ENCODE results near the gene IRAK1.

IRAK1 gene

GRCh38 chrX:154040863-154041262, 21.2 kb upstream of the IRAK1 start:
- no peak for DNase-seq (ENCODE audit: low read depth in 2 of 2)

- no peak for DNase-seq (ENCODE audit: low read depth in 2 of 2)
Measured at GRCh38 chrX:154040307-154040756, 20.6 kb upstream of the IRAK1 start.

GRCh38 chrX:154039577-154039976, 19.9 kb upstream of the IRAK1 start:
- DNase-seq (ENCODE audit: low read depth in 2 of 2), result no peak

- no peak for DNase-seq (ENCODE audit: low read depth in 2 of 2)
Measured at GRCh38 chrX:154038656-154039055, 19.0 kb upstream of the IRAK1 start.

- no peak for DNase-seq (ENCODE audit: low read depth in 2 of 2)
Measured at GRCh38 chrX:154037754-154038153, 18.1 kb upstream of the IRAK1 start.

GRCh38 chrX:154036513-154036912, 16.8 kb upstream of the IRAK1 start:
- no peak for DNase-seq (ENCODE audit: low read depth in 2 of 2)

- DNase-seq (ENCODE audit: low read depth in 2 of 2), result no peak
Measured at GRCh38 chrX:154033848-154034247, 14.1 kb upstream of the IRAK1 start.

- no peak for DNase-seq (ENCODE audit: low read depth in 2 of 2)
Measured at GRCh38 chrX:154032653-154033052, 13.0 kb upstream of the IRAK1 start.

- no peak for DNase-seq (ENCODE audit: low read depth in 2 of 2)
Measured at GRCh38 chrX:154032160-154032559, 12.5 kb upstream of the IRAK1 start.

- no peak for DNase-seq (ENCODE audit: low read depth in 2 of 2)
Measured at GRCh38 chrX:154030715-154031305, 11.1 kb upstream of the IRAK1 start.

- no peak for DNase-seq (ENCODE audit: low read depth in 2 of 2)
Measured at GRCh38 chrX:154030266-154030665, 10.6 kb upstream of the IRAK1 start.

GRCh38 chrX:154029439-154029838, 9.7 kb upstream of the IRAK1 start:
- no peak for DNase-seq (ENCODE audit: low read depth in 2 of 2)

GRCh38 chrX:154028502-154029184, 8.9 kb upstream of the IRAK1 start:
- no peak for DNase-seq (ENCODE audit: low read depth in 2 of 2)

- no peak for DNase-seq (ENCODE audit: low read depth in 2 of 2)
Measured at GRCh38 chrX:154027986-154028385, 8.3 kb upstream of the IRAK1 start.

- no peak for DNase-seq (ENCODE audit: low read depth in 2 of 2)
Measured at GRCh38 chrX:154027022-154027402, 7.3 kb upstream of the IRAK1 start.

GRCh38 chrX:154026136-154027021, 6.7 kb upstream of the IRAK1 start:
- DNase-seq (ENCODE audit: low read depth in 2 of 2), result no peak

GRCh38 chrX:154025230-154025629, 5.5 kb upstream of the IRAK1 start:
- DNase-seq (ENCODE audit: low read depth in 2 of 2), result no peak

- no peak for DNase-seq (ENCODE audit: low read depth in 2 of 2)
Measured at GRCh38 chrX:154024271-154024670, 4.6 kb upstream of the IRAK1 start.

- no peak for DNase-seq (ENCODE audit: low read depth in 2 of 2)
Measured at GRCh38 chrX:154023276-154024000, 3.7 kb upstream of the IRAK1 start.

- DNase-seq (ENCODE audit: low read depth in 2 of 2), result no peak
Measured at GRCh38 chrX:154022108-154022507, 2.4 kb upstream of the IRAK1 start.

GRCh38 chrX:154021131-154021611, 1.5 kb upstream of the IRAK1 start:
- DNase-seq (ENCODE audit: low read depth in 2 of 2), result no peak

Measured in stimulated activated CD8-positive, alpha-beta memory T cell treated with anti-CD3 and anti-CD28 coated beads, Interleukin-7, amount 100 ng/mL, for 1 hour (primary cell).